ENCODE data around the gene KLHDC3. TPM values are rescaled to one million over a fixed set of nuclear protein-coding genes. Genes with fewer than 3 reads are reported as not detected.
A peak's percentile ranks its signal among the peaks of the same experiment; 100 is the strongest.

KLHDC3 gene
- total RNA-seq, 1 experiment from 2014 or later: 35.6 TPM

- ChIA-PET POLR2A (interaction anchor here (0.6 to 3.9 kb wide), 31 partner anchors 11 to 571 kb away, joined by 3 to 60 read pairs (median 4); partner anchors contain the start of genes CNPY3, CUL9, DNPH1 and GTPBP2), CTCF (interaction anchor here (0.8 to 2.0 kb wide), 6 partner anchors 11 to 160 kb away, joined by 3 to 11 read pairs (median 4); no protein-coding TSS in a partner anchor)
- peaks cover 28% of the 10 kb centered on the region for H3K4me1 Mint-ChIP-seq (ENCODE audit: insufficient read depth, unreplicated experiment)
- TF ChIP-seq, protein P1, sequence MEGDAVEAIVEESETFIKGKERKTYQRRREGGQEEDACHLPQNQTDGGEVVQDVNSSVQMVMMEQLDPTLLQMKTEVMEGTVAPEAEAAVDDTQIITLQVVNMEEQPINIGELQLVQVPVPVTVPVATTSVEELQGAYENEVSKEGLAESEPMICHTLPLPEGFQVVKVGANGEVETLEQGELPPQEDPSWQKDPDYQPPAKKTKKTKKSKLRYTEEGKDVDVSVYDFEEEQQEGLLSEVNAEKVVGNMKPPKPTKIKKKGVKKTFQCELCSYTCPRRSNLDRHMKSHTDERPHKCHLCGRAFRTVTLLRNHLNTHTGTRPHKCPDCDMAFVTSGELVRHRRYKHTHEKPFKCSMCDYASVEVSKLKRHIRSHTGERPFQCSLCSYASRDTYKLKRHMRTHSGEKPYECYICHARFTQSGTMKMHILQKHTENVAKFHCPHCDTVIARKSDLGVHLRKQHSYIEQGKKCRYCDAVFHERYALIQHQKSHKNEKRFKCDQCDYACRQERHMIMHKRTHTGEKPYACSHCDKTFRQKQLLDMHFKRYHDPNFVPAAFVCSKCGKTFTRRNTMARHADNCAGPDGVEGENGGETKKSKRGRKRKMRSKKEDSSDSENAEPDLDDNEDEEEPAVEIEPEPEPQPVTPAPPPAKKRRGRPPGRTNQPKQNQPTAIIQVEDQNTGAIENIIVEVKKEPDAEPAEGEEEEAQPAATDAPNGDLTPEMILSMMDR (IDR thresholded peaks at IDR 0.05; ENCODE audit: unreplicated experiment): no peak
- BruUV-seq (replicated peaks): no TSS peak
- DNase-seq (ENCODE audit: unreplicated experiment): no peak
- intact Hi-C loops (cut with micrococcal nuclease): no loop called here
- H3K27ac Mint-ChIP-seq (ENCODE audit: low read depth, unreplicated experiment): peak overlapping the region; percentile 96
- no peaks in the 10 kb centered on the region for H3K9me3 Mint-ChIP-seq (ENCODE audit: unreplicated experiment)
- peak overlapping the region; percentile 94 for H3K4me3 Mint-ChIP-seq (ENCODE audit: unreplicated experiment)
- no peaks in the 10 kb centered on the region for H3K27me3 Mint-ChIP-seq (ENCODE audit: insufficient read depth, unreplicated experiment)
- peaks cover 38% of the 10 kb centered on the region for H3K36me3 Mint-ChIP-seq (ENCODE audit: insufficient read depth, unreplicated experiment)
Observed at GRCh38 chr6:43058531-43058930, 44.5 kb downstream of the KLHDC3 start.

DNA sequence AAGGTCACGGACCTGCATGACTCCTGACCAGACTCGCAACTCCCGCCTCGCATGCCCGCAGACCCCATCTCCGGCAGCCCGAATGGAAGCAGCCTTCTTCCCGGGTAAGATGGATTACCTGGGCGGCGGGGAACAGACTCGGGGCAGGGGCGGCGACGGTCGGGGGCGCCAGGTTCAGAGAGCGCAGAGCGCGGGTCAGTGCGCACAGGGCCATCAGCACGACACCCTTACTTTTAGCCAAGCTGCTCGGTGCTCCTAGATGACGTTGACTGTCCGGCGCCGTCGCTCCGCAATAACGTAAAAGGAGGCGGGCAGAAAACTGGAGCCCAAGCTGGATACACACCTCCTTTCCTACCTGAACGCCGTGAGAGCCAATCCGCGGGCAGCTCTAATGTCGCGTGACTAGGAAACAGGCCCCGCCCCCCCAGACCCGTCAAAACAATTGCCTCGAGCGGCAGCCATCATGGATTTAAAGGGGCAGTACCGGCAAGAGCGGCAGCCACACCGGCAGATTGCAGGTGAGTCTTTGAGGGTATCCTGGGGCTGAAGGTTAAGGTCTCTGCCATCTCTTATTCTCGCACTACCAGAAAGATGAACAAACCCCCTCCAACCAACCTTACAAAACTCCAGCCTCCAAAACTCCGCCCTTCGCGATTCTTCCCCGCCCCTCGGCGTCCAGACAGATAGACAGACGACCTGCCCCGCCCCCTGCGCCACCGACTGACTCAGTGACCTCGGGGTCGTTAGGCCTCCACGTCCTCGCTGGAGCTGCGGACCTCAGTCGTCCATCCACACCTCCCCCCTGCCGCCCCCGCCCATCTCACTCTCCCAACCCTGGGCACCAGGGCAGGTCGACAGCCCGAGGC, 45.4 kb downstream of the KLHDC3 start, which contains the start of the genes KLC4 and MRPL2:
KLC4 (plus strand) TSS at position 464 of the 866 bp plus-strand sequence. CDS start 1,705 bp downstream, outside the sequence.
MRPL2 (minus strand) TSS at position 267 of the 866 bp plus-strand sequence; CDS start at position 214, 53 bp downstream.
- POLR2A ChIA-PET: interaction anchor here (0.6 to 3.9 kb wide), 42 partner anchors 10 to 570 kb away, joined by 3 to 60 read pairs (median 4); partner anchors contain the start of genes CNPY3, CUL9, DNPH1 and GTPBP2
- TF ChIP-seq, protein P1 (IDR thresholded peaks at IDR 0.05; ENCODE audit: unreplicated experiment): no peak

DNA sequence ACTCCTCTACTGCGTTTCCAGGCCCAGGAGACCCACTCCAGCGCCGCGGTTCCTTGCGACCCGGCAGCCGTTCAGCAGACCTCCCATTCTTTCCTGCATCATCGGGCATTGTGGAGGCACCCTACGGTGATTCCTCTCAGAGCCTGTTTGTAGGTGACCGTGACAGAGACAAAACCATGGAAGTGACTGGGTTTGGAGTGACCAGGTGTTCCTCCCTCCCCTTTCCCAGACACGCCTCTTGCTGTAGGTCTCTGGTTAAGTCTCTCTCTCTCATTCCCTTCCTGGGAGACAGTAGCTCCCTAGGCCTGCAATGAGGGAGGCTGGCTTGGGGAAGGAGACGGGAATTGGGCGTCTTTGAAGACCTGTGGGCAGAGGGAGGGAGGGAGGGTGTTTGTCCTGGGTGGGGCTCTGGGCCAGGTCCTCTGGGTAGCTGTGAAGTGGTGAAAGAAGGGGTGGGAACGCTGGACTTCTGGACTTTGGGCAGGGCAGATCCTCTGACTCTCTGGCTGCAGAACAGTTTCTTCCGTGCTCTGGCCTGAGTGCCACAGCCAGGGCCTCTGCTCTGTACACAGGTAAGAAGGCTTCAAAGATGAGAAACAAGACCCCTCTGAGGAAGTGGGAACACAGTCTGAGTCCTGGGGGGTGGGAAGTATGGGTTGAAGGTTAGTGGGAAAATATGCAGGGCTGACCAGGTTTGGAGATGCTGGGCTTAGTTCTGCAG, 46.1 kb downstream of the KLHDC3 start:
- peak; percentile 40 for DNase-seq (ENCODE audit: unreplicated experiment)
- TF ChIP-seq, protein P1 (IDR thresholded peaks at IDR 0.05; ENCODE audit: unreplicated experiment): no peak
- Mint-ChIP-seq H3K27me3 (ENCODE audit: insufficient read depth, unreplicated experiment) (no peaks in the 10 kb centered on the region), H3K27ac (ENCODE audit: low read depth, unreplicated experiment) (peak overlapping the region; percentile 96), H3K4me1 (ENCODE audit: insufficient read depth, unreplicated experiment) (peaks cover 28% of the 10 kb centered on the region), H3K36me3 (ENCODE audit: insufficient read depth, unreplicated experiment) (peaks cover 43% of the 10 kb centered on the region), H3K4me3 (ENCODE audit: unreplicated experiment) (peak overlapping the region; percentile 94), H3K9me3 (ENCODE audit: unreplicated experiment) (no peaks in the 10 kb centered on the region)
- no TSS peak for BruUV-seq (replicated peaks)
- ChIA-PET CTCF (interaction anchor here (0.5 to 2.6 kb wide), 5 partner anchors 70 to 459 kb away, joined by 3 to 12 read pairs (median 4); no protein-coding TSS in a partner anchor), POLR2A (interaction anchor here (0.9 to 3.9 kb wide), 21 partner anchors 9 to 569 kb away, joined by 3 to 60 read pairs (median 9); partner anchors contain the start of genes CNPY3, GTPBP2, KLHDC3 and MEA1)
- intact Hi-C loops (cut with micrococcal nuclease): no loop called here

More for the DNA sequence above, 45.4 kb downstream of the KLHDC3 start, which contains the start of the genes KLC4 and MRPL2:
- CTCF ChIA-PET: interaction anchor here (1.0 to 2.6 kb wide), 7 partner anchors 10 to 100 kb away, joined by 3 to 12 read pairs (median 8); no protein-coding TSS in a partner anchor
- peak within 1 kb of the TSS; percentile 94 for H3K4me3 Mint-ChIP-seq (ENCODE audit: unreplicated experiment)
- BruUV-seq (replicated peaks): no TSS peak
- intact Hi-C loops (cut with micrococcal nuclease): no loop called here
- peak within 1 kb of the TSS; percentile 96 for H3K27ac Mint-ChIP-seq (ENCODE audit: low read depth, unreplicated experiment)
- peaks cover 43% of the 10 kb centered on the region for H3K36me3 Mint-ChIP-seq (ENCODE audit: insufficient read depth, unreplicated experiment)
- no peaks in the 10 kb centered on the region for H3K27me3 Mint-ChIP-seq (ENCODE audit: insufficient read depth, unreplicated experiment)
- H3K9me3 Mint-ChIP-seq (ENCODE audit: unreplicated experiment): no peaks in the 10 kb centered on the region
- H3K4me1 Mint-ChIP-seq (ENCODE audit: insufficient read depth, unreplicated experiment): peaks cover 28% of the 10 kb centered on the region
- peak; percentile 99 for DNase-seq (ENCODE audit: unreplicated experiment)

All from MCF 10A (cell line).